Stimulated activated CD4-positive, alpha-beta T cell treated with anti-CD3 and anti-CD28 coated beads, Interleukin-1b, Interleukin-23, amount 100 ng/mL, for 1 hour (primary cell): ENCODE measurements around the gene GOLGA8A.
"Not testable (repeated sequence)": the region's sequence is repeated elsewhere in the genome, so short reads cannot be mapped to it uniquely, and the experiment has no call there.

Experiments used
- DNase-seq, 2 donors: peaks; one replicate each; pipeline ENCODE4 v3.0.0-alpha.2; 2020; ENCODE audit warnings: low read depth in 2 of 2

GOLGA8A gene

GRCh38 chr15:34437687-34438086 lies at the start of gene GOLGA8A:
GOLGA8A (minus strand) TSS chr15:34437808; CDS start chr15:34389691, 48,117 bp downstream.
- DNase-seq: peak; percentile 64 to 72

DNA sequence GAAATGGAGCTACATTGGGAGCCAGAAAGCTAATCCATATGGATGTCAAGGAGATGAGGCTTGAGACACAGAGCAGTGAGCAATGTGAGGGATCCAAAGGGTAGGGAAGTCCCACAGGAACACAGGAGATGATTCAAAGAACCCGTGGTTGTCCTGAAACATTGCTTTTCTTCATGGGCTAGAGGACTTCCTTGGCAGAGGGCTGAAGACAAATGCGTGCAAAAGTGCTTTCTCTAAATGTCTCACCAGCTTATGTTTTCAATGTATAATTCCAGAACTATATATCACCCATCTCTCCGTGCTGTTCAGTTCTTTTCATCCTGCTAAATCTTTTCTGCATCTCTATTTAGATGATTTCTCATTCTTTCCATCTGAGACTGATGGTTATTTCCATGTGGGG lies 46.0 kb upstream of the GOLGA8A start:
- no peak for DNase-seq

GRCh38 chr15:34481370-34481769 lies 43.8 kb upstream of the GOLGA8A start:
- DNase-seq: no peak

GRCh38 chr15:34473840-34474239 lies 36.2 kb upstream of the GOLGA8A start:
- no peak for DNase-seq

GRCh38 chr15:34472947-34473346 lies 35.3 kb upstream of the GOLGA8A start:
- no peak for DNase-seq

DNA sequence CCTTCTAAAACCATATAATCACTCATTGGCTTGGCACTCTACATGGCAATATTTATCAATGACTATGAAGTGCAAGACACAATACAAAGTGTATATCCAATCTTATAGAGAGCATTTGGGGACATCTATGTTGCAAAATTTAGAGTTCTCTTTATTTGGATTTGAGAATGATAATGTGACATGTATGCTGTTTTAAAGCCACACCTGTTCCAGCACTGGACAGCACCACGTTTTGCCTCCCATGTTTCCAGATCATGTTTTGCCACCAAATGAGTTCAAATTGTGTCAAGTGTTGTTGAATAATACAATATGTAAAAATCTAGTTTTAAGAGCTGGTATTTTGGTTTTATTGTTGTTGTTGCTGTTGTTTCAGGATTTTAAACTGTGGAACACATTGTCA lies 33.3 kb upstream of the GOLGA8A start:
- DNase-seq: no peak

GRCh38 chr15:34470091-34470490 lies 32.5 kb upstream of the GOLGA8A start:
- no peak for DNase-seq

- no peak for DNase-seq
Observed at GRCh38 chr15:34461730-34462129, 24.1 kb upstream of the GOLGA8A start.

DNA sequence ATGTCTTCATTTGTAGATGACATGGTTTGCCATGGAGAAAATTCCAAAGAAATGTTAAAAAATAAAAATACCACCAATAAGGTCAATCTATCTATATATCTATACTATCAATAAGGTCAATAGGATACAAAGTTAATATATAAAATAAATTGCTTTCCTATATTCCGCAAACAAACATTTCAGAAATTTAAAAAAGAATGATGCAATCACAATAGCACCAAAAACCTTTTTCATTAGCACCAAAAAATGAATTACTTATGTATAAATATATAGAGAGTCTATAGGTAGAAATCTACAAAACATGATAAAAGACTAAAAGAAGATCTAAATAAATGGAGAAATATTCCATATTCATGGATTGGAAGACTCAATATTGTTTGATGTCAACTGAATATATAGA lies 22.8 kb upstream of the GOLGA8A start:
- no peak for DNase-seq

DNA sequence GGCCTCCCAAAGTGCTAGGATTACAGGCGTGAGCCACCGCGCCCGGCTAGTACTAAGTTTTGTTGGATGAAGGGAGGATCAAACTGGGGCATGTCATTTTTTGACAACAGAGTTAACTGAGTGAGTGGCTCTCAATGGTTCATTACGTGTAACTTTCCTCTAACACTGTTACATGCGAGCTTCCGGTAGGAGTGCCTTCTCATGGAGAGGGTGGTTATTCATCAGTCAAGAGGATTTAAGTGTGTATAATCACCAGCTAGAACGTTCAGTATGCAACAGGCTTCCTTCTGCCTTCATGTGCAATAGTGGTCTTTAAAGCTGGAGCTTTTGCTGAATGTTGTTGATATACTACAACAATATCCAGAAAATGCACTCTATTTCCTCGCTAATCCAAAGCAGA lies 19.1 kb upstream of the GOLGA8A start:
- no peak for DNase-seq

DNA sequence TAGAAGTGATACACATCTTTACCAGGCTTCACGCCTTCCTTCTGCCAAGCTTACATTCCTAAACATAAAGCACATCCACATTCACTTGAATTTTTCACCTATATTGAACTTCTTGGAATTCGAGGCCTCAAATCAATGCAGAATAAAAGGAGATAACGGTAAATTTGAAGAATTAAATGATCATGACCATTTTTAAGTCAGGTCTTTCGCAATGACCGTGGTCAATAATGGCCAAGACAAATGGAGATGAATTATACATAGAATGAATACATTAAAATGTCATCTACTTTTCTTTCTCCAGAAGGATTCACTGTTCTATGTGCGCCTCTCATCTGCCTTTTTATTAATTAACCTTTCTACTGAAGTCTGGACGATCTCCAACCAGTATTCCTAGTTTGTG lies 5.3 kb upstream of the GOLGA8A start:
- no peak for DNase-seq

DNA sequence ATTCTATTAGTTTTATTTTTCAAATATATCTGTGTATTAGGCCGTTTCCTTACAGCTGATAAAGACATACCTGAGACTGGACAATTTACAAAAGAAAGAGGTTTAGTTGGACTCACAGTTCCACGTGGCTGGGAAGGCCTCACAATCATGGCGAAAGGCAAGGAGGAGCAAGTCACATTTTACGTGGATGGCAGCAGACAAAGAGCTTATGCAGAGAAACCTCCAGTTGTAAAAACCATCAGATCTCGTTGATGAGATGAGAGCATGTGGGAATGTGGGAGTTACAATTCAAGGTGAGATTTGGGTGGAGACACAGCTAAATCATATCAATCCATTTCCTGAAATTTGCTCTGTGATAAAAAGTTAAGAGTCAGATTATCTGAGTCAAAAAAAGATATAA lies 2.3 kb upstream of the GOLGA8A start:
- no peak for DNase-seq

DNA sequence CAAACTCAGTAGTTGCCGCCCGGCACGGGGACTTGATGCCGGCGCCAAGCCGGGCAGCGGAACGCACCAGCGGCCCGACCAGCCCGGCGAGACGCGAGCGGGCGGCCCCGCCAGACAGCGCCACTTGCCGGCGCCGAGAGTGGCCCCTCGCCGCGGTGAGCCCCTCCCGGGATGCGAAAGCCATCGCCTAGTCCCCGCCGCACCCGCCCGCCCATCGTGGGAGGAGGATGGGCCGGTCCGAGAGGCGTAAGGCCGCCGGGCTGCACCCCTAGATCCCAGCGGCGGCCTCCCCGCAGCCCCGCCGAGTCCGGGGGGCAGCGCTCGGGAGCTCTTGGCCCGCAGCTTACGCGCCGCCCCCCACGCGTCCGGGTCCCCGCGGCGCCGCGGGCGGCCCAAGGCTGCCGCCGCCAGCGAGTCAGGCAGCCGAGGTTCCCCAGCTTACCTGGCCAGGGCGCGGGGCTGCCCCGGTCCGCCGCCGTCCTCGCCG lies 609 bp downstream of the GOLGA8A start:
- no peak for DNase-seq

GRCh38 chr15:34436126-34436955 lies 1.3 kb downstream of the GOLGA8A start:
- DNase-seq: no peak

DNA sequence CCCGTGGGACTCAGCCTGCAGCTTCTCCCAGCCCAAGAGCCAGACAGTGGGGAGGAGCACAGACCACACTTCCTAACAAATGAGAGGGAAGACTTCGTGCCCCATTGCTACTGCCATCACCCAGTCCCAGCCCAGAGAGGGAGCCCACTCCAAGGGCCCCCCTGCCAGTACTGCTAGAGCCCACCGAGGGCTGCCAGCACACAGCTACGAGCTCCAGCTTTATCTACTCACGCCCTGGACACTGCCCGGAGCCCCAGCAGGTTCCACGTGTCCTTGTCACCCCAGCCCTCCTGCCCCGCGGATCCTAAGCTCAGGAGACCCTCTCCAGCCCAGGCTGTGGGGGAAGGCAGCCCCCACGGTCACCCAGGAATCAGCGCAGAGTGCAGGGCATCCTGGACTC lies 1.9 kb downstream of the GOLGA8A start:
- DNase-seq: no peak

DNA sequence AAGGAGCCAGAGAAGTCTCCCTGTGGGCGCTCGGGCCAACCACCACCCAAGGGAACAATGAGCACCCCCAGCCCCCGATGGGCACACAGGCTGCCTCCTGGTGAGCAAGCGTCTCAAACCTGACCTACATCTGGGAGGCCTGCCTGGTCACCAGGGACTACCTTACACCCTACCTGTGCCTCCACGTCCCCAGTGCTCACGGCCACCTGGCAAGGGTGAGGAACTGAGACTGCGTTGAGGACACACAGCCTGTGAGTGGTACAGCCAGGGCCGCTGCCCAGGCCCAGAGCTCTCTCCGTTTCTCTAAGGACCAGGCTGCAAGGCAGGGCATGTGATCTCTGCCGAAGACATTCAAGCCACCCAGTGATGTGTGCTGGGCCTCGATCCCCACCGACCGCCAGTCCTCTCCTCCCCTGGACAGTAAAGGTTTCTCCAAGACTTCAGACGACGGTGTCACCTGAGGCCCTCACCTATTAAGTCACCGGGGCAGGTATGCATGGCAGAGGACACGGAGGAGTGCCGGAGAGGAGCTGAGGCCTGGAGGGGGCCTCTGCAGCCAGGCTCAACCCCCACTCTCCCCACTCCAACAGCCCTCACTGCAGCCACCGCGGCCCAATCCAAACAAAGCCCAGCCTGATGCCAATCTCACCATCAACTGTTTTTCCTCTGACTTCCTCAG lies 2.8 kb downstream of the GOLGA8A start:
- DNase-seq: no peak

- not testable (repeated sequence) for DNase-seq
Observed at GRCh38 chr15:34433956-34434626, 3.5 kb downstream of the GOLGA8A start.

- DNase-seq: not testable (repeated sequence)
Observed at GRCh38 chr15:34430642-34431041, 7.0 kb downstream of the GOLGA8A start.

DNA sequence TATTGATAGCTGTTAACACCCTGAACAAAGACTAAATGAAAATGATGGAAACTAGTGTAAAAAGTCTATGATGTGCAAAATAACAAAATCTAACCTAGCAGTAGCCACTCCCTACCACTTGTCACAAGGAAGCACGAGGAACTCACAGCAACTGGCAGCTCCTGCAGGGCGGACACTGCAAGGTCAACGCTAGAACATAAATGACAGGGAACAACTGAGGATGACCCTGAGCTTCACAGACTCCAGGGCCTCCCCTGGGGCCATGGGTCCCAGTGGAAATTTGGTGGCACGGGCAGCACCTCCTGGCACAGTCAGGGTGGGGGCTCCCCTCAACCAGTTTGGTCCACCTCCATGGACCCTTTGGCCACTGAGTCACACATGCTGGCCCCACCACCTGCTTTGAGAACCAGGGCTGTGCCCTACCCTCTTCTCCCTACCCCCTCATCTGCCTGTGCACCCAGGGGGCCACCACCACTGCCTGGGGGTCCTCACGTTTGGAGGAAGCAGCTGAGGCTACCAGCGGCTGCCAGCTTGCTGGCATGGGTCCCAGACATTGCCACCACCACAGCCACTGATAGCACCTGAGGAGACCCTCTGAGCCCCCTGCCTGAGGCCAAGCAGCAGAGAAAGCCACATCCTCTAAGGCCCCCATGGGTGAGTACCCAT lies 14.1 kb downstream of the GOLGA8A start:
- not testable (repeated sequence) for DNase-seq

DNA sequence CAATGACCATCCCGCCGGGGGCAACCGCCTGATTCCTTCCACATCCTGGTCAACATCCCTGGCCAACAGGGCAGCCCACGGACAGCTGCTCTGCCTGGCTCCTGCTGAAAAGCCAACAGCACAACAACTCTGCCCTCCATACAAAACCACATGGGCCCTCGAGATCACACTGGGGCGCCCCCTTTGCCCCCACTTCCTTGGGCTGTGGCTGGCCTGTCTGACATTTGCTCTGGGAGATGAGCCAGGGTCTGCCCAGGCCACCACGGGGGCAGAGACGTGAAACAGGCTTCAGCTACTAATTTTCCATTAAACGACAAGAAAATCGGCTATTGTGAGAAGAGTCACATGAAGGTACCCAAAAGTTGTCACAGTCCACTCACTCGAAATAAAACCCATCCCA lies 16.7 kb downstream of the GOLGA8A start:
- DNase-seq: not testable (repeated sequence)

- DNase-seq: not testable (repeated sequence)
Observed at GRCh38 chr15:34418435-34418834, 19.2 kb downstream of the GOLGA8A start.

DNA sequence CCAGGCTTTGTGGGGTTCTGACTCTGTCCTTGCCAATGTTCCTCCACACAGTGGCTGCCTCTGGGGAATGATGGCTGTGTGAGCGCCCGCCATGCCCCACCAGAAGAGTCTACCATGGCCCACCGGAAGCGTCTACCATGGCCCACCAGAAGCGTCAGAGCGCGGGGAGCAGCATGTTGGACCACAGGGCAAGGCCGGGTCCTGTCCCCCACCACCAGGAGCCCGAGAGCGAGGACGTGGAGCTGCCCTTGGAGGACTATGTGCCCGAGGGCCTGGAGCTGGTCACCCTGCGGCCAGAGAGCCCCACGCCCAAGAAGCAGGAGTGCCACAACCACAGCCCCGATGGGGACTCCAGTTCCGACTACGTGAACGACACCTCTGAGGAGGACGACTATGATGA lies 28.1 kb downstream of the GOLGA8A start:
- not testable (repeated sequence) for DNase-seq
